ELF-1 (cell line): ENCODE data around the gene S100A10.

ENCODE experiments used
- DNase-seq: peaks from one replicate; pipeline ENCODE4 v3.0.0-alpha.2; 2016; ENCODE audit warnings: low read depth, low spot score

S100A10 gene

GRCh38 chr1:152013664-152014237 lies 20.1 kb upstream of the S100A10 start:
- DNase-seq = peak; percentile 84

DNA sequence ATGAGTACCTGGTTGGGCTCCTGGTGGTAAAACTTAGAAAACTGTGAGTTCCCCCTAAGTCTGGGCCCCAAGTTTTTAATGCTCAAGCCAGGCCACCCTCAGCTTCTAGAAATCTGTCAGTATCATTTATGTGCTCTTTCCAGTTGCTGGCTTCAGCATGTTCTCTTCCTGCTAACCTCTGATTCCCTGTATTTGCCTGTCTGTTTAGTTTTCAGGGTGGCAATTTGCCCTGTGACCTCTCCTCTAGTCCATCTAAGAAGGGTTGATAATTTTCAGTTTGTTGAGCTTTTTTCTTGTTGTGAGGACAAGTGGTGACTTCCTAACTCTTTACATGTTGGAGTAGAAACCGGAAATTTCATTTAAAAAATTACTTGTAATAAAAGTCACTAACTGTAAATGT lies 16.0 kb upstream of the S100A10 start:
- no peak for DNase-seq

DNA sequence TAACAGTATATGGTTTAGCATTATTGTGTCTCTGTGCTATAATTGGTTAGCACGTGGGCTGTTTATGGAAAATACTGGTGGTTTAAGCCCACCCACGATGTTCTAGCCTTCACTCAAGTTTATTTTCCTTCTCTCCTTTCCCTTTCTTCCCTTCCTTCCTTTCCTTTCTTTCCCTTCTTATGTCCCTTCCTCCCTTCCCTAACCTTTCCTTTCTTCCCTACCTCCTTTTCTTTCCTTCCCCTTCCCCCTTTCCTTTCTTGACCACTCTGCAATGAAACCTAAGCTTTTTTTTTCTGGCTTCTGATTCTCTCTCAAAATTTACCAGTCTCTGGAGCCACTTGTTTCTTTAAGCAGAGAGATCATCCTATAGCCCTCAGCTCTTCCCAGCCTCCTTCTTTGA lies 13.4 kb upstream of the S100A10 start:
- DNase-seq = no peak

GRCh38 chr1:152005360-152005912 lies 11.8 kb upstream of the S100A10 start:
- DNase-seq = no peak

DNA sequence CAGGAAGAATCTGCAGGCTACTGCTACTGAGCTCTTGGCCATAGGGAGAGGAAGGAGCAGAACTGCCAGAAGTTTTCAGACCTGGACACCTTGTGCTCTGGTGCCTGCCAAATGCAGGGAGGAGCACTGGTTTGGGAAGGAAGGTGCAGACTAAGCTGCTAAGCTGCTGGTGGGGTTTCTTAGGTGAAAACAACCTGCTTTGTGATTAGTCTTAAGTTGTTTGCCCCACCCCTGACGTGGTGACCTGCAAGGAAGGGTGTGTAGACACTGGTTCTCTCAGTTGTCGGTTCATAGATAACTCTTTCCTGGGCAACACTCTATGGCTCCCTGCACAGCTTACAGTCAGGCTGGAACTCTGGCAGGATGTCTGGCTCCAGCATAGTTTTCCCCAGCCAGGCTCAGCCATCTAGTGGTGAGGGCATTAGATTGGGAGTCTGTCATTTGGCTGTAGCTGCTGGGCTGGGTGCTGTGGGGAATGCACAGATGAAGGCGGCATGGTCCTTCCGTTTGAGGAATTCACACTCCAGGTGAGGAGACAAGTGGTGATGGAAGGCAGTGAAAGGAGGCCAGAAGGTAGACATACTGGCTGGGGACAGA lies 10.3 kb upstream of the S100A10 start:
- peak; percentile 59 for DNase-seq

- DNase-seq = no peak
These were observed 9.3 kb upstream of the S100A10 start for GRCh38 chr1:152002960-152003359.

GRCh38 chr1:152001631-152002584 lies 8.2 kb upstream of the S100A10 start:
- DNase-seq = peak; percentile 85

GRCh38 chr1:152000964-152001630 lies 7.4 kb upstream of the S100A10 start:
- DNase-seq = no peak

DNA sequence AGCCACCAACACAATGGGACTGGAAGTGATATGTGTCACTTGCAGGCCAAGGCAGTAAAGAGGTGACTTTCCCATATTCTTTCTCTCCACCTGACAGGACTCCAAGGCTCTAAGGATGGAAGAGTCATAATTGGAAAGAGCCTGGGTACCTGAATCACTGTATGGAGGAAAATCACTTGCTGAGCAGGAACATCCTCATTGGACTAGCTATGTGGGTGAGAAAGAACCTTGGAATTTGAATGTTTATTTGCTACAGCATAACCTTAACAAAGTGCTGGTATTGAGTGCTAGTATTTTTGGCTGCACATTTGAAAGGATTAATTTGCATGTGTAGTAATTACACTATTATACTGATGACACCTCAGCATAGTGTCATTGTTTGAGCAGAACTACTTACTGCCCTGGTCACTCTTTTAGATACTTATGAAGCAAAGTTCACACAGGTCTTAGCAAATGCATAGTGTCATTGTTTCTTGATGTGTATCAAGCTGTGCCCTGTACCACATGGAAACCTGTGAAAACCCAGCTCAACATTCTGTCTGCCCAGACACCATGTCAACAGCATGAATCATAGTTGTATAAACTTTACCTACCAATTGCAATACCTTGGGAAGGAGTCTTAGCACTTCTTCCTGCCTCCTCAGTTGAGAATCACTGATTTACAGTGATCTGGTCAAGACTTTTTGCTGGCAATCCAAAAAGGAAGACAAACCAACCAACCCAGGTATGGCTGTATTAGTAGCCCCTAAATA lies 5.1 kb upstream of the S100A10 start:
- DNase-seq = no peak

- DNase-seq = no peak
These were observed 3.6 kb upstream of the S100A10 start for GRCh38 chr1:151997284-151997570.

GRCh38 chr1:151995774-151996173 lies 2.1 kb upstream of the S100A10 start:
- DNase-seq = no peak

DNA sequence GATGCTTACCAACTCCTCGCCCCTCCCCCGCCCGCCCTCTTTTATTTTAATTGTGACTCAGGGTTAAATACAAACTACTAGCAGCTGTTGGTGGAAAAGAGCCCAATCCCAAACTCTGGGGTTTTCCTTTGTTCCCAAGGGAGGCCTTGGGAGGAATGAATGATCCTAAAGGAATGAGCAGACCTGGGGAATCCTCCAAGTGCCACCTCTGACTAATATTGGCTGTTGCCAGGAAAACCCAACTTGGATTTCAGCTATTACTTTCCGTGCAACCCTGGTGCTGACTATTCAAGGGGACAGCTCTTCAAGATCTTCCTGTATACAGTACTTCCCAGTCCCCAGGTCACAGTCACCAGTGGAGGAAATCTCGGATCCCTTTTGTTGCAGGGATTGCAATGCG lies 1.3 kb upstream of the S100A10 start:
- DNase-seq = peak; percentile 58

- peak; percentile 61 for DNase-seq
These were observed 450 bp downstream of the S100A10 start for GRCh38 chr1:151993084-151993733.

DNA sequence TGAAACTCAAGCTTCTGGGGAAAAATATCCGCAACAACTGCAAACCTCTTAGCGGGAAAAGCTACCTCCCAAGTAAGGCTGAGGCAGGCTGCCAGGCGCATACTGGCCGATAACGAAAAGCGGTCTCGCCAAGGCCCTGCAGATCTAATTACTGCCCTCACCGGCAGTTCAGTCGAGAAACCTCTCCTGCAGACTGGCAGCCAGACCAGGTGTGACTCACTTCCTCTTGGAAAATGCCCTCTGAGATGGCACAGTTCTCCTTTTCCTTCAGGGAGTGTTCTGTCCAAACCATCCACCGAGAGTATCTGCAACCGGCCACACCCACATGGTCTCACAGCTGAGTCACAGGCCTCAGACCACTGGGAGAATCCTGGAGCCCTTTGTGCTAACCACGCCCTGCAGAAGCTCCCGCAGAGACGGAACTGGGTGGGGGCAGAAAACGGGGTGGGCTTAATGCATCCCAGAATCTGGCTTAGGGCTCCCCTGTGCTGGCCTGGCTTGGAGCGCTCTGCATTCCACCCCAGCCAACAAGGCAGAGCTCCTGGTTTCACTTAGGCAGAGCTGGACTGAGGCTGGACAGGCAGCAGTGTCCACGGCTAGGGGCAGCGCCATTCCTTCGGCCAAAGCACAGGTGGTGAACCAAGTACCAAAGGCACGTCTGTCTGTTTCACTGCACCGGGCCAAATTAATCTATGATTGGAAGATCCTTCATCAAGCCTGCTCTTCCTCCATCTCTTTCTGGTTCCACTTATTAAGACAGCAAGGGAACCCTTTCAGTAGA lies 1.2 kb downstream of the S100A10 start:
- peak; percentile 88 for DNase-seq

DNA sequence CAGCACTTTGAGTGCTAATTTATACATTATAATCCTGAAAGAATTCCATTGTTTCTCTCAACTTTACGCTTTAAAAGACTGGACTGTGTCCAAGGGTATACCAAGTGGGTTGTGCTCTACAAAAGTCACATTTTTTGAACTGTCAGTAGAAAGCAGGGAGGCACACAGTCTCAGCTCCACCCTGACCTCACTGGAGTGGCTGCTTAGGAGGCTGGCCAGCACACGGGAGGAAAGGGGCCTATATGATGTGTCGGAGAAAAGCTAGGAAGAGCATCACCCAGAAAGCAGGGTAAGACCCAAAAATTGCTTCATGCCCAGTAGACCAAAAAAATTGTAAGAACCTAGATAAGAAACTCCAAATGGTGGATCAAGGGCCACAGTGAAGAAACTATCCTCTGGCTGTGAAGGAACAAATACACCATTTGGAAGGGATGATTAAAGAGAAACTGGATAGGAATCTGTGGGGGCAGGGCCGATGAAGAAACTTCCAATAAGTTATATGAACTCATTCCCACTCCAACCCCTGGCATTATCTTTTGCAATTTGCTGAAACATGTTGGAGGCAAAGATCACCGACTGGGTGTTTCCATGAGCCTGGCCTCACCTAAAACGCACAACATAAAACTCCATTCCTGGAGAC lies 1.9 kb downstream of the S100A10 start:
- DNase-seq = no peak

DNA sequence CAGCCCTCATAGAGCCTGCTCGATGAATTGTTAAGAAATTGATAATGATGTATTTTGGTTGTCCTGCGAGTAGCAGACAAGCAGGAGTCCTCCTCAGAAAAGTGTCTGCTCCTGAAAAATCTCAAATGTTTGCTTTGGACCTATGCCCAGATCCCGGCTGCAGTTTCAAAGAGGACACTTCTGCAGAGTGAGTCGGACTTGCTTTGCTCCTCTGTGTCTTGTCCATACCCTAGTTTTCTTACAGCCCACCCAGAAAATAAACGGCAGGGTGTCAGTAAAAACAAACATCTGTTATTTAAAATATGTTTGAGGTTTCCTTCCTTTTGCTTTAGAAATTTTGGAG lies 2.8 kb downstream of the S100A10 start:
- no peak for DNase-seq

- DNase-seq = no peak
These were observed 3.4 kb downstream of the S100A10 start for GRCh38 chr1:151990058-151990855.

GRCh38 chr1:151989211-151989862 lies 4.3 kb downstream of the S100A10 start:
- no peak for DNase-seq
